Endometrium (tissue), 2 donors: ENCODE measurements around the gene CASQ2.
A peak's percentile ranks its signal among the peaks of the same experiment; 100 is the strongest.
"Not testable (repeated sequence)": the region's sequence is repeated elsewhere in the genome, so short reads cannot be mapped to it uniquely, and the experiment has no call there.

ENCODE experiments used
- FAIRE-seq: peaks from 2 replicates; lab custom pipeline; 2012; peaks lifted over from hg19 to GRCh38; lab: Jason Lieb, UNC
- donor health status: control.
- donor health status: control.

CASQ2 gene

DNA sequence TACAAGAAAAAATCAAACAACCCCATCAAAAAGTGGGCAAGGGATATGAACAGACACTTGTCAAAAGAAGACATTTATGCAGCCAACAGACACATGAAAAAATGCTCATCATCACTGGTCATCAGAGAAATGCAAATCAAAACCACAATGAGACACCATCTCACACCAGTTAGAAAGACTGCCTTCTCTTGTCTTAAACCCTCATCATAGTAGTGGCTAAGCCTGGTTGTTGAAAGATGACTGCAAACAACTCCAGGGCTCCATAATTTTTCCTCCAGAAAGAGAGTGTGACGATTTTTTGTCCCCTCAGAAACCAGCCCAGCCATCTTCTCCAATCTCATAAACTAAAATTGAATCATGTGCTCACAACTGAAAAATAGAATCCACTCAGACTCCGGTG is 12.1 kb upstream of the CASQ2 start:
- not testable (repeated sequence) for FAIRE-seq

- FAIRE-seq, result not testable (repeated sequence)
Observed at GRCh38 chr1:115779075-115779474, 10.6 kb upstream of the CASQ2 start.

- peak; percentile 51 for FAIRE-seq
Observed at GRCh38 chr1:115771847-115772457, 3.4 kb upstream of the CASQ2 start.

DNA sequence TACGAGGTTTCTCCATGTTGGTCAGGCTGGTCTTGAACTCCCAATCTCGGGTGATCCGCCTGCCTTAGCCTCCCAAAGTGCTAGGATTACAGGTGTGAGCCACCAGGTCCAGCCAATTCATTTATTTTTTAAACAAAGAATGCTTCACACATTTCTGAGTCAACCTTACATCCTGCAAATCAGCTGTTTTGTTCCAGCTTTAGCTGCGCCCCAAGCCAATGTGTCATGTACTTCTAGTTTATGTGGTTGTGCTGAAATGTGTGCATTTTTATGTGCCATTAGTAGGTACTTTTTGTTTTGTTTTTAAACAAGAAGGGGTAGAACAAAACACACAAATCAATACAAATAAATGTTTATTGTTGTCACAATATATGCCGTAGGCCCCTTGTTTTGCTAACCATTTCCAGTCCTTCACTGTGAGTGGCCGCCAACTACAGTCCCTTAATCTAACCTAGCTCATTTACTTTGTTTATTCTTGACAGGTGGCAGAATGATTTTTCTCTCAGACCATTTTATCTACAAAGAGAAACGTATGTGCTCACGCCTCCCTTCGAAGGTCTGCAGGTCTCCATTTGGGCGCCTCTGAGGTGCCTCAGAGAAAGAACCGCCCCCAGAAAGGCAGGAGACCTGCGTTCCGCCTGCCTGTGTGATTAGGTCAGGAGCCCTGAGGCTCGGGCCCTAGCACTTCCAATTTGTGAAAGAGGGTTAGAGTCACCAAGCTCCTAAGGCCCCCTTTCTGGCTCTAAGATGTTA is 2.8 kb upstream of the CASQ2 start:
- FAIRE-seq, result no peak

- no peak for FAIRE-seq
Observed at GRCh38 chr1:115767403-115767802, 1.1 kb downstream of the CASQ2 start.

- no peak for FAIRE-seq
Observed at GRCh38 chr1:115765091-115765490, 3.4 kb downstream of the CASQ2 start.

DNA sequence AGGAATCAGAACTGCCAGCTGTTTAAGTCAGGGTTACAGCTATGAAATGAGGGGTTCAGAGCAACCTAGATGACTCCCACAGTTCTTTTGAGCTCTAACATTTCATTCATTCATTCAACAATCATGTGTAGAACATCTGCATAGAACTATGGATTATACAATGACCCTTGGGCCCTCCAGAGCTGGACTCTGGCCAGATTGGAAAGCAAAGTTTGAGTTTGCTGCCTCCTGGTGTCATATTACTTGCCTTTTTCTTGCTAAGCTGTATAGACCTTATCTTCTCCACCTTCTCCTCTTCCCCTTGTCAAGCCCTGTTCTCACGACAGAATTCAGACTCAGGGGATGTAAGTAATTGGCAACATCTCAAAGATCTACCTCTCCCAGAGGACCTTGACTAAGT is 4.0 kb downstream of the CASQ2 start:
- FAIRE-seq, result no peak

GRCh38 chr1:115762779-115763178 is 5.7 kb downstream of the CASQ2 start:
- no peak for FAIRE-seq

GRCh38 chr1:115761601-115762302 is 6.8 kb downstream of the CASQ2 start:
- FAIRE-seq, result no peak

- no peak for FAIRE-seq
Observed at GRCh38 chr1:115757856-115758255, 10.7 kb downstream of the CASQ2 start.

DNA sequence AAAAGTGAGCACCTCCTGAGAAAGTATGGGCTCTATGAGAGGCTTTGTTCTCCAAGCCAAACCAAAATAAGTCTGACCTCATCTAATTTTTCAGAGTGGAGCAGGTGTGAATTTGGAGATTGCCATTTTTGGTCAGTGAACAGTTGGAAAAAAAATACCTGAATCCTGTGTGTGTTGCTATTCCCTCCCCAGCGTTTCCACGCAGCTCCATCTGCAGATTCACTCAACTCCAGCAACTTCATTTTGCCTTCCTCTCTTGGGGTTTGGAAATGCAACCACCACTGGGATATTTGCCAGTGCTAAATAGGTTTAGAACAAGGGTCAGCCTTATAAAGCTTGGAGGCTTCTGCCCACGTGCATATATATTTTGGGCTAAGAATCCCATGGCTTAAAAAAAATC is 11.2 kb downstream of the CASQ2 start:
- FAIRE-seq, result no peak

DNA sequence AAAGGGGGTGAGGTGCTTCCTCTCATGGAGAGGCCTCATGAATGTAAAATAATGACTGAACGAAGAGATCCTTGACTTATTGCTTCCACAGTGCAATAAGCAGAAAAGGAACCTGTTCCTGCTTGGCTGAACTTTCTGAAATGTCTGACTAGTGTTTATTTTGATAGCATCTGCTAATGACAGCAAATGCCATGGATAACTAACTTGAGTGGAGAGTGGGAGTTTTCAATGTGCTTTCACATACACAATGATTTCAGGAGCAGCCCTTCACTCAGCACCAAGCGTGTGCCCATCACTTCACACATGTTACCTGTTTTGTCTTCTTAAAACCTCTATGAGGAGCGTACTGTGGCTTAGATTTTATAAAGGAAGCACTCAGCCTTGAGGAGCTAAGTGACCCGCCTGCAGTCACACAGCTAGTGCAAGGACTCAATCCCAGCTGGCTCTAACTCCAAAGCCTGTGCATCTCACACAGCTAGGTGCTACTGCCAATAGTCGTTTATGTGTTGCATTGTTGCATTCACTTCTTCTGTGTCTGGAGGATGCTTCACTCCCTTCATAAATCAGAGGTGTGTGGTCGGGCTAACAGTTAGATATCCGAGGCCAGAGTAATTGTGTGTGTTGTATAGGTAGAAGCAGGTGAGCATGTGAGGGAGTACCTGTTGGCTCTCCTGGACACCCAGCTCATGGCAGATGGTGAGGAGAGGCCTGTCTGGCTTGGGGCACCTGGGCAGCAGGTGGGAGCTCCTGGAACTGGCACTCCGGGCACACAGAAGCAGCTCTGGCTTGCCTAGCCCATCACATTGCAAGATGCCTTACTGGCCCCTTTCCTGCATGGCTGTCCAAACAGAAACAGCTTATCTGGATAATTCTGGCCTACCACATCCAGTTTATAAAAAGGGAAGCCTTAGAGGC is 12.8 kb downstream of the CASQ2 start:
- FAIRE-seq, result no peak

GRCh38 chr1:115753830-115754229 is 14.7 kb downstream of the CASQ2 start:
- no peak for FAIRE-seq

DNA sequence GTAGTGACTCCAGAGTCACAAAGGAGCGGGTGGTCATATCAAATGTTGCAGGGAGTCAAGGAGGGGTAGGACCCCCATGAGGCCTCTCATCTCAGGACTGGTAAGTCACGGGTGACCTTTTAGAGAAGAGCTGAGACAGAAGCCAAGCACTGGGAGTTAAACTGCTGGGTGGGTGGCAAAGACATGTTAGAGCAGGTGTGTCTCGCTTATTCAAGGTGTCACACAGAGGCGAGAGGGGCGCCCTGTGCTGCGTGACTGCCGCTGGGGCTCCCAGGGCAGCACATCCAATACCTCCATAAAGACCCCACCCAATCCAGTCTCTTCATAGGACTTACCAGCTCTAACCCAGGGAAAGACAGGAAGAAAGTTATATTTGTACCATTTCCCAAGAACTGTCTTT is 15.2 kb downstream of the CASQ2 start:
- FAIRE-seq, result no peak

DNA sequence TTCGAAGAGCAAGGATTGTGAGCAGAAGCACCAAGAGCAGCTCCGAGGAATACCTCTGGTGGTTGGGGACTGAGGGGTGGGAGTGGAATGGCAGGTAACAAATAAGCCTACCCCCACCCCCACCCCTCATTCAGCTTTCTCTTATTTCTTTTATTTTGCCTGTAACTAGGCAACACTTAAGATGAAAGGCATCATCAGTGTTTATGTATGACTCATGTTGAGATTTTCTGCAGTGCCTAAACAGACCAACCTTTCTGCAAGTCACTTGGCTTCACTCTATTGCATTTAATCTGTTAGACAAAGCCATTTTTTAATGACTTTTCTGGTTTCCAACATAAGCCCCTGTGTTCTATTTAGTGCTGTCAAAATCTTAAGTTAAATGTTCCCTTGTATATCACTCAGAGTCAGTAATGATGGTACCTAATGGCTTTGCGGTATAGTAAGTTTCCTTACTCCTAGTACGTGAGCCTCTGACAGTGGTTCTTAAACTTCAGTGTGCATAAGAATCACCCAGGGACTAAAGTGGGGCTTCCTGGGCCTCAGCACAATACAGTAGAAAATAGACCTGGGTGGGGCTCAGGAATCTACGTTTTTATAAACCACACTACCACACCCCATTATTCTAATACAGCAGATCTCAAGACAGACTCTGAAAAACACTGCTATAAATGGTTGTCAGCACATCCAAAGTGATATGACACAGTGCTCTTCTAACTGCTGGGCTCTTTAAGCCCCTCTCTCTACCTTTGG is 19.9 kb downstream of the CASQ2 start:
- FAIRE-seq, result no peak

DNA sequence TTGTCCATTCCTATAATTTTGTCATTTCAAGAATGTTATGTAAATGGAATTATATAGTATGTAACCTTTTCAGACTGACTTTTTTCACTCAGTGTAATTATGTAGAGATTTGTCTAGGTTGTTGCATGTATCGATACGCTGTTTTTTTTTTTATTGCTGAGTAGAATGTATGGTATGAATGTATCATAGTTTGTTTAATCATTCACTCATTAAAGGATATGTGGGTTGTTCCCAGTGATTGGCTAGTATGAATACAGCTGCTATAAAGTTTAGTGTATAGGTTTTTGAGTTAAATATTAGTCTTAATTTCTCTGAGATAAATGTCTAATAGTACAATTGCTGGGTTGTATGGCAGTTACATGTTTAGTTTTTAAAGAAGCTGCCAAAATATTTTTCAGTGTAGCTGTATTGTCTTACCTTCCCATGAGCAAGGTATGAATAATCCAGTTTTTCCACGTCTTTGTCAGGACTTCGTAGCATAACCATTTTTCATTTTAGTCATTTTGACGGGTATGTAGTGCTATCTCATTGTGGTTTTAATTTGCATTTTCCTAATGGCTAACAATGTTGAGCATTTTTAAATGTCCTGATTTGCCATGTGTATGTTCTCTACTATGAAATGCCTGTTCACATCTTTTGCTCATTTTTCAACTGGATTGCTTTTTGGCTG is 22.4 kb downstream of the CASQ2 start:
- no peak for FAIRE-seq

- FAIRE-seq, result no peak
Observed at GRCh38 chr1:115744646-115745275, 23.8 kb downstream of the CASQ2 start.

DNA sequence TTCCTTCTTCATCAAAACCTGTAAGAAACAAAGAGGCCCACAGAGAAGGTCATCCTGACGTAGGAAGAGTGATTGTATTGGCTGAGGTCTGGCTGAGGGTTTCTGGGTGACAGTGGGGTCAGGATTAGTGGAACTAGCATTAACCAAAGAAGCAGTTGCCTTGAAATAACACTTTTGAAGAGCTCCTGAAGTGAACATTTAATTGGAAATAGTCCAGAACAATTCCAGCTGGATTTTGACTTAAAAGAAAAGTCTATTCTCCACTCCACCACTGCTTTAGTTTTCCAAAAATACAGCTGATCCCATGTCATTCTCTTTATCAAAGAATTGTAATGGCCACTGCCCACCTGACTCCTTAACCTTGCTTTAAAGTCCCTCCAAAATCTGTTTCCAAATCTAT is 27.7 kb downstream of the CASQ2 start:
- FAIRE-seq, result no peak

DNA sequence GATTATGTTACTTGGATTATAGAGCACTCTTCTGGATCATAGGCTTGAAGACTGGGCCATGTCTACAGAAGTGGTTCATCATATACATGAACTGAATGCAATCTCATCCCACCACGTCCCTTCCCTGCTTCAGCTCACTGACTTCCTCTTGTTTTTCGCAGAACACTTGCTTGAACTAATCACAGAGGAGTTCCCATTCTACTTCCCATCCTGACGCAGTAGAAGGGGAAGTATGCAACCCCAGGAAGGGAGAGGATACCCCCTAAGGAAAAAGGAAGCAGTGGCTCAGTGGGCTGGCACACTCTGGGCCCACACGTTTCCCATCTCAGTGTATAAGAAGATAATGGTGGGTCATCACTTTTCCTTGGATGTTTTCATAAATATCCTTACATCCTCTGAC is 36.2 kb downstream of the CASQ2 start:
- FAIRE-seq, result no peak

GRCh38 chr1:115729756-115730155 is 38.8 kb downstream of the CASQ2 start:
- no peak for FAIRE-seq

DNA sequence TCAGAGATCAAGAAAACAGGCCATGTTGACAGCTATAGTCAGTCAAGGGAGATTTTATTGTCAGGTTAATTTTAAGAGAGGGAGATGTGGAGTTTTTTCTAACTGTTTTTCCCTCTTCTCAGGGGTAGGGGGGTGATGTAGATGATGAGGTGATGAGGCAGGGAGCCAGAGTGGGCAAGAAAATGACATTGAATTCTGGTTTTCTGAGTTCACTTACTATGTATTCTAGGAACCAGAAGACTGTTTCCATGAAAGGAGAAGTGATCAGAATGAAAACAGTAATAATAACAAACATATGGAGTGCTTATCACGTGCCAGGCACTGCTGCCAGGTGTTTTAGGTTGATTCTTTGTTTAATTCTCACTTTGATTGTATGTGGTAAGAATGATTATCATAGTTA is 40.2 kb downstream of the CASQ2 start:
- FAIRE-seq, result no peak
